H54 (cell line): Measurements from ENCODE around the gene ADH4.
"Not testable (repeated sequence)": the region's sequence is repeated elsewhere in the genome, so short reads cannot be mapped to it uniquely, and the experiment has no call there.

ENCODE experiments used
- DNase-seq: peaks from one replicate; pipeline ENCODE4 v3.0.0; 2011; ENCODE audit warnings: low spot score, mixed read lengths; ENCODE audit not compliant: insufficient read length
- FAIRE-seq: peaks from 3 replicates; lab custom pipeline; 2011; peaks lifted over from hg19 to GRCh38; lab: Jason Lieb, UNC
- POLR2A ChIP-seq: IDR thresholded peaks from 2 replicates; pipeline ENCODE4 v1.6.1; 2011; ENCODE audit warnings: low read depth, mild to moderate bottlenecking, low read length

The ADH4 gene

DNA sequence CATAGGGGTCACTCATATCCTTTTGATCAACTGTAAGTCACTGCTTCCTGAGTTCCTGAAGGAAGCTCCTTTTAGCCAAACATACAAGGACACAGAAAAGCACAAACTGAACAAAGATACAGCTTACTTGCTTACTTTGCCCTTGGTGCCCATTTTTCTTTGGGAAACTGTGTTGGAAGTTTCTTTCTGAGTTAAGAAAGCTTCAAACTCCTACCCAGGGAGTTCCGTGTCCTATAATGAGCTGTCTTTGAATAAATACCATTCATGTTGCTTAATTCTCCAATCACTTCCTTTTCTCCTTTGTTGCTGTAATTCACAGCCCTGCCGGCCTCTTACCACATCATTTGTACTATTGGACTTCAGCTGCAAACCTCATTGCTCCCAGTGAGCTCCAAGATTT lies at the start of gene ADH4:
Gene ADH4 (minus strand): TSS at position 228 of the 400 bp plus-strand sequence. CDS start 75 bp downstream, at position 153.
- TF ChIP-seq POLR2A, result no peak
- DNase-seq, result no peak
- no peak for FAIRE-seq

- no peak for TF ChIP-seq POLR2A
- FAIRE-seq (no peak), DNase-seq (no peak)
Measured at GRCh38 chr4:99190336-99190735, 46.2 kb upstream of the ADH4 start.

DNA sequence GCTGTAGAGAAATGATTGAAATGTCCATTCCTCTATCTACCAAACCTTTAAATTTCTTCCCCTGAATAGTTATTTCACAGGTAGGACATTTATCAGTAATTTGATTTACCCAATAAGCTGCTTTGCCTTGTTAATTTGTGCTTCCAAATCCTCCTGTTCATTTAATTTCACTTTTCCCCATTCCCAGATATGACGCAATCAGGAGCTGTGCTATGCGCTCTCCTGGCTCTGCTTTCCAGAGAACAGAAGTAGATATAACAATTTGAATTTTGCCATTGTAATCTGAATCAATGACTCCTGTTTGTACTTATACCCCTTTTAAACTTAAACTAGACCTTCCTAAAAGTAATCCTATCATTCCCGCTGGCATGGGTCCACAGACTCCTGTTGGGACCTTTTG lies 45.8 kb upstream of the ADH4 start:
- FAIRE-seq, DNase-seq: not testable (repeated sequence)

- no peak for DNase-seq
- no peak for FAIRE-seq
- TF ChIP-seq POLR2A, result no peak
Measured at GRCh38 chr4:99186029-99186428, 41.9 kb upstream of the ADH4 start.

DNA sequence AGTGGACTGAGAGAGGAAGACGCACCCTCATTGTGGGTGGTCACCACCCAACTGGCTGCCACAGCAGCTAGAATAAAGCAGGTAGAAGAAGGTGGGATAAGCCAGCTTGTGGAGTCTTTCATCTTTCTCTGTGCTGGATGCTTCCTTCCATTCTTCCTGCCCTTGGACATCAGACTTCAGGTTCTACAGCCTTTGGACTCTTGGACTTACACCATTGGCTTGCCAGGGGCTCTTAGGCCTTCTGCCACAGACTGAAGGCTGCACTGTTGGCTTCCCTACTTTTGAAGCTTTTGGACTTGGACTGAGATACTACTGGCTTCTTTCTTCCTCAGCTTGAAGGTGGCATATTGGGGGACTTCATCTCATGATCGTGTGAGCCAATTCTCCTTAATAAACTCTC lies 41.5 kb upstream of the ADH4 start:
- FAIRE-seq, result no peak

GRCh38 chr4:99180382-99181070 lies 36.4 kb upstream of the ADH4 start:
- DNase-seq (peak; percentile 0), FAIRE-seq (no peak)

More for the DNA sequence above, 41.5 kb upstream of the ADH4 start:
- TF ChIP-seq POLR2A, result no peak
- DNase-seq, result no peak

DNA sequence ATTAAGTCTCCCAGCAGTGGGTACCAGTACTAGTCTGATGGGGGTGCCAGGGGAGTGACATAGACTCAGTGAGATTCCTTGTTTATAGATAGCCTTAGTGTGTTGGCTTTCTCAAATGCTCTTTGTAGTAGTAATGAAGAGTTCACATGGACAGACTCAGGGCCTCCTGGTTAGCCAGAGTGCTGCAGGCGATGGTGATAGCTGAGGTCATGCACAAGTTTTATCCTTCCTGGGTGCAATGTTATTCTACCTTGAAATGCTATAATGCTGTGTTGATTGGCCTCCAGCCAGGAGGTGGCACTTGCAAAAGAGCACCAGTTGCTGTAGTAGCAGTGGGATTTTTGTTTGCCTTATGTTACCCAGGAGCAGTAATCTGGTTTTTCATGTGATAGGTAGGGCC lies 35.5 kb upstream of the ADH4 start:
- FAIRE-seq (no peak), DNase-seq (no peak)
- no peak for TF ChIP-seq POLR2A

More at GRCh38 chr4:99180382-99181070, 36.4 kb upstream of the ADH4 start:
- no peak for TF ChIP-seq POLR2A

- no peak for TF ChIP-seq POLR2A
- DNase-seq (no peak), FAIRE-seq (no peak)
Measured at GRCh38 chr4:99179178-99179577, 35.1 kb upstream of the ADH4 start.

GRCh38 chr4:99166544-99166943 lies 22.4 kb upstream of the ADH4 start:
- TF ChIP-seq POLR2A, result no peak
- DNase-seq, result no peak
- FAIRE-seq, result no peak

GRCh38 chr4:99165978-99166377 lies 21.9 kb upstream of the ADH4 start:
- FAIRE-seq (no peak), DNase-seq (no peak)
- TF ChIP-seq POLR2A, result no peak

GRCh38 chr4:99161373-99162099 lies 17.4 kb upstream of the ADH4 start:
- no peak for FAIRE-seq
- DNase-seq, result no peak
- TF ChIP-seq POLR2A, result no peak

DNA sequence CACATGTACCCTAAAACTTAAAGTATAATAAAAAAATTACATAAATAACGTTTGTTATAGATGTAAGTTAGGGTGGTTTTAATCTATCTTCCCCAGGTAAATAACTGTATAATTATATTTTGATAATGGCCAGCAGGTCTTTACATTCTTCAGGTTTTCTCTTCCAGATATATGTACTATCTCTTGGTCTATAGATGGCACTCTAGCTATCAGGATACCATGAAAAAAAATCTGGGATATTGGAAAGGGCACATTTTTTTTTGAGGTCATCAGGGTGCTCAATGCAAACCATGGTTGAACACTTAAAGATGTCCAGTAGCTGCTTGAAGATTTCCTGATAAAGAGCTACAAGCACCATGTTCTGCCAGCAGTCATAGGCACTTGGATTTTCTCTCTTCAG lies 15.6 kb upstream of the ADH4 start:
- DNase-seq (no peak), FAIRE-seq (no peak)
- no peak for TF ChIP-seq POLR2A

GRCh38 chr4:99157478-99157935 lies 13.4 kb upstream of the ADH4 start:
- DNase-seq (no peak), FAIRE-seq (no peak)
- no peak for TF ChIP-seq POLR2A

DNA sequence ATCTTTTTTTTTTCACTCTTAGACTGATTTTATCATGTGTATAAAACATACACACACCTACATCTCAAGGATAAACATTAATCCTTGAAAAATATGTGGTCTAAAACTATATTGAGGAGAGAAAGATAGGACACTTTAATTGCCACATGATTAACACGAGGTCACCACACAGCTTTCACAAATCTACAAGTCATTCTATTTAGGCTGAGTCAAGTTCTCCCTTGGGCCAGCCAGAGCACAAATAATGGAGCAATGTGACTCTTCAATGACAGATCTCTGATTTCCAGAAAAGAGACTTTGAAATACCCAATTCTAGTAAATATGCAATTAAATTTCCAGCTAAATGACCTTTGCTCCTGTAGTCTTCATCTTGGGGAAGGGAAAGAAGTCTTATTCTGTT lies 12.9 kb upstream of the ADH4 start:
- no peak for TF ChIP-seq POLR2A
- FAIRE-seq, result no peak
- no peak for DNase-seq
